ENCODE measurements around the gene LRFN5.
"Not testable (repeated sequence)": the region's sequence is repeated elsewhere in the genome, so short reads cannot be mapped to it uniquely, and the experiment has no call there.

The LRFN5 gene

DNA sequence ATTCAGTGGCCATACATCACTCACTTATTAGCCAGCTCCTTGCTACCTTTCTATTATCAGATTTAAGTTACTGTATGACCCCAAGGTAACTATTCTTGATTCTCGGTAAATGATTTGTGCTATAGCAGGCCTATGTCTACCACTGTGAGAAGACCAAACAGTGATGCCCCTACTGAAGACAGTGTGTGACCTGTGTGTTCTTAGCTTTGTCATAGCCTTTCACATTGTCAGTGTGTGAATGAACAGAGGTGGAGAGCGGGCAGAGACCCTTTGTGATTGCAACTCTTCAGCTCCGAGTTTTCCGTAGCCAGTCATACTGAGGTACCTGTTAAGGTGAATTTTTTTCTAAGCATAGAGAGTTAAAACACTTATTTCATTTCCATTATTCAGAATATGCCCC is 294.0 kb downstream of the LRFN5 start:
- DNase-seq: no peak

DNA sequence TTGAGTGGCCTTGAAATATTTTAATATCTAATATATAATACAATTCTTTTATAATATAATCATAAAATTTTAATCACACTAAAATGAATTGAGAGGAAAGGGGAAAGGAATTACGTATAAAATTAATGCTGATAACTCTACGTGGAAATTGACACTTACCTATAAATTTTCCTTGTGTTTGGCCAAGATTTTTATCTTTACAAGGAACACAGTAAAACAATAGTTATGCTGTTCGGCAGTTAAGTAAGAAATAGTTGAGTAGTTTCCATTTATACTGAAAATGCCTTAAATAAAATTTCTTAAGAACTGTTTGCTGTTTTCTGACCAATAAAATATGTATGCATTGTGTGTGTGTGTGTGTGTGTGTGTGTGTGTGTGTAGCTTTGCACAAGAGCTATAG is 294.4 kb downstream of the LRFN5 start:
- no peak for DNase-seq

DNA sequence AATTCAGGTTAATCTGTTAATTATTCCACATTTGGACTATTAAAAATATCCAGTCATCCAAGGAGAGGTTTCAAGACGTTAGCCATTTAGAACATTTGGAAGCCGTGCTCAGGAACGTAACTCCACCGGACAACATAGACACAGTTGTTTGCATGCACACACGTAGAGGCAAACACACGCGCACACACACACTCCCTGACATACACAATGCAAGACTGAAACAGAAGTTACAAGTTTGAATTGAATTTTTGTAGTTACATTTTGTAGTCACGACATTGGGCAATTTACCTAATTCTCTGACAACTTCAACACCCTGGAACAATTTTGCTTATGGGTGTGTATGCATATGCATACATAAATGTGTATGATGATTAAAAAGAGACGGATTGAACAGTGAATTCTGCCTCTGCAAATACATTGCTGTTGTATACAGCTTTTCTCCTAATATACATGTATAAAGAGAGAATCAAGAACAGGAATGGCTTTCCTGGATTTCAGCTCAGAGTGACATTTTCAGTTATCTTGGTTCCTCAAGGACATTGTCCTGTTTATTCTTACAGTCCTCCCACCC is 298.8 kb downstream of the LRFN5 start:
- no peak for DNase-seq

DNA sequence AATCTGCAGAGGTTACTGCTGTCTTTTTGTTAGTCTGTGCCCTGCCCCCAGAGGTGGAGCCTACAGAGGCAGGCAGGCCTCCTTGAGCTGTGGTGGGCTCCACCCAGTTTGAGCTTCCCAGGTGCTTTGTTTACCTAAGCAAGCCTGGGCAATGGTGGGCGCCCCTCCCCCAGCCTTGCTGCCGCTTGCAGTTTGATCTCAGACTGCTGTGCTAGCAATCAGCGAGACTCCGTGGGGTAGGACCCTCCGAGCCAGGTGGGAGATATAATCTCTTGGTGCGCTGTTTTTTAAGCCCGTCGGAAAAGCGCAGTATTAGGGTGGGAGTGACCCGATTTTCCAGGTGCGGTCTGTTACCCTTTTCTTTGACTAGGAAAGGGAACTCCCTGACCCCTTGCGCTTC is 304.5 kb downstream of the LRFN5 start:
- not testable (repeated sequence) for DNase-seq

DNA sequence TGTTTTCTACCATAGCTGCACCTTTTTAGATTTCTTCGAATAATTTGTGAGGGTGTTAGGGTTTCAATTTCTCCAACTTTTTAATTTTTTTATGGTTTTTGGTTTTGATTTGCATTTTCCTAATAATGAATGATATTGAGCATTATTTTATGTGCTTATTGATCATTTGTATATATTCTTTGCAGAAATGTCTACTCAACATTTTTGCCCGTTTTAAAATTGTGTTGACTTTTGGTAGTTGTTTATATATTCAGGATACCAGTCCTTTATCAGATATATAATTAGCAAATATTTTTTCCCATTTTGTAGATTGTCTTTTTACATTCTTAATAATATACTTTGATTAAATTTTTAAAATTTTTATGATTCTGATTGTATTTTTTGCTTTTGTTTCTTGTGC is 306.7 kb downstream of the LRFN5 start:
- DNase-seq: no peak

DNA sequence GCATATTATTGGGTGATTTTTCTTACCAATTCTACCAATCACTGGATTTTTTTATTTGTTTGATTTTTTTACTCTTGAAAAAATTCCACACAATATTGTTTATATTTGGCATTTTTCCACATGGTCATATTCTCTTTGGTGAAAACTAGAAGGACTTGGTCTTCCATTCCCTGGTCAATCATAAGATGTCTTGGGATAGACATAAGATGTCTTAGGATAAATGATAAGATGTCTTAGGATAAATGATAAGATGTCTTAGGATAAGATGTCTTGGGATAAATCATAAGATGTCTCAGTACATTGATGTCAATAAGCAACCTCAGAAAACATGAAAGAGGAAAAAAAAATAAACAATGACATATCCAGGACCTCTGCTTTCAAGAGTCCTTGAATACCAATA is 309.1 kb downstream of the LRFN5 start:
- no peak for DNase-seq

DNA sequence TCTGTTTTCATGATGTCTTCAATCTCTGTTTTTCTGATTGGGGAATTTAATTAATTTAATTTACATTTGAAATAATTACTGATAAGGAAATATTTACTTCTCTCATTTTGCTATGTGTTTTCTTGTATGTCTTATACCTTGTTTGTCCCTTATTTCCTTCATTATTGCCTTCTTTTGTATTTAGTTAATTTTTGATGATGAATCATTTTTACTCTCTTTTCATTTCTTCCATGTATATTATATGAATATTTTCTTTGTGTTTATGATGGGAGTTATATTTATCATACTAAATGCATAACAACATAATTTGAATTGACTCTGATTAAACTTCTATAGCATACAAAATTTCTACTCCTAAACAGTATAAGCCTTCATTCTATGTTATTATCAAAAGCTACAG is 309.6 kb downstream of the LRFN5 start:
- DNase-seq: no peak

DNA sequence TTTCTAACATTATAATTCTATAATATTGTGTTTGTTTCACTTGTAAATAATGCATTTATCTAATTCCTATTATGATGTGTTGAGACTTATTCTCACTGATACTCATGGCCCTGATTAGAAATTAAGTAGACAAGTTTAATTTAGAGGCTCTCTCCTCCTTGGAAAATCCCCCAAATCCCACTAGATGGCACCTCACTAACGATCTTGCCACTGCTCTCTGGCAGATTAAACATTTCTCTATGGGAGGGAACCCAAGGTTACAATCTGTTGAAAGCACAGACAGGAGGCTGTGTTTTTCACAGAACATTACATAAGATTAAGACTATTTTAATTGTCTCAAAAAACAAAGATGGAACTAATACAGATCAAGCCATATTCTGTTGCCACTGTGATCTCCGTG is 318.7 kb downstream of the LRFN5 start:
- no peak for DNase-seq

DNA sequence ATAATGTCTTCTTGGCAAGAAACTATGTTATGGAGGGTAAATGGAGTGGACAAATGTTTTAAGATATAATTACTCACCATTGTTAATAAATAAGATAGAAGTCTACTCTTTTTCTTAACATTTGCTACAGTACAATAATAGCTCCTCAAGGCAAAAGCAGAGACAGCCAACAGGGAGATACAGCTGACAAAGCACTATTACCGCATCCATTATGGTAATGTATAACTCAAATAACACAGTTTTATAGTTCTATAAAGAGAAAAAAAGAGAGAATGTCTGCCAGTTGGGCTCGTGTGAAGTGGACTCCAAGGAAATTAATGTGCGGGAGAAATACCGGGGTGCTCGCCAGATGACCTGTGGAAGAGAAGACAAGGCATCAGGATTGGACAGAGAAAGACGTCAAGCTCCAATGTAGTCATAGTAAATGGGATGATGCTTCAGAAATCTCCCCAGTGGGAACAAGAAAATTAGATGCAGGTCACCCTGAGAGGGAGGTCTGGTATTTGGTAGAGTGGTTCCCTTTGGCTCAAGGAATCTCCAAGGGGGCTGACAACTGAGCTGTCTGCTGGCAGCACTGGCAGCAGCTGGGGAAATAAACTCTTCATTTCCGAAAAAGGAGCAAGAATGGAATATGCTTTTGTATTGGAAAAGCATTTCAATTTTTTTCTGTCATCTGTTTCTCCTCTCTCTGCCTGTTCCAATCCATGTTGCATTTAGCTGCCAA is 343.9 kb downstream of the LRFN5 start:
- DNase-seq: peak; percentile 15
